A549 (cell line): ENCODE data around the gene BPIFB3. TPM values are rescaled to one million over a fixed set of nuclear protein-coding genes. Genes with fewer than 3 reads are reported as not detected.

Source experiments
- ATAC-seq, 2 experiments: fragments of 200-7000 bp in 1 of 2; fragments of >200 bp in 1 of 2; cut with Nextera tagmentation in 1 of 2; cut with Tn5 transposase in 1 of 2; 3 replicates each; pipeline versions ENCODE4 v1.8.0 to v1.9.1; 2018 to 2020; ENCODE audit warnings: mild to moderate bottlenecking in 1 of 2, moderate library complexity in 1 of 2
- CTCF ChIA-PET: fragments of 300-600 bp; sonication (Branson Sonifier 250); formaldehyde crosslinking; extraction: SDS; loops from one replicate; lab custom pipeline; 2021; ENCODE audit warnings: antibody characterized with exemption, inconsistent platforms; lab: Yijun Ruan, JAX
- POLR2A ChIA-PET: fragments of 350-600 bp; formaldehyde crosslinking; extraction: SDS; loops from one replicate; lab custom pipeline; 2021; ENCODE audit warnings: antibody characterized with exemption, inconsistent platforms; lab: Yijun Ruan, JAX
- DNase-seq, 2 experiments: peaks; one replicate each; pipeline versions ENCODE4 v3.0.0 to v3.0.0-alpha.2; 2011 to 2016; ENCODE audit warnings: low read depth in 1 of 2, low spot score in 1 of 2
- FAIRE-seq: peaks from 2 replicates; lab custom pipeline; 2011; peaks lifted over from hg19 to GRCh38; lab: Jason Lieb, UNC
- H3K27ac ChIP-seq, 2 experiments: fragments of >200 bp; sonication (Bioruptor Twin); formaldehyde crosslinking; 3 replicates each; pipeline ENCODE4 v1.5.1; 2016 to 2017
- H3K4me1 ChIP-seq: fragments of >200 bp; sonication (Bioruptor Twin); formaldehyde crosslinking; 3 replicates; pipeline ENCODE4 v1.6.1; 2016
- H3K4me2 ChIP-seq: fragments of >200 bp; sonication (Bioruptor Twin); formaldehyde crosslinking; 3 replicates; pipeline ENCODE4 v1.6.1; 2016
- H3K4me3 ChIP-seq: fragments of >200 bp; sonication (Bioruptor Twin); formaldehyde crosslinking; 3 replicates; pipeline ENCODE4 v1.5.1; 2016
- H3K9me3 ChIP-seq: fragments of >200 bp; sonication (Bioruptor Twin); formaldehyde crosslinking; 3 replicates; pipeline ENCODE4 v1.6.1; 2016
- ATOH8 ChIP-seq: fragments of 250-450 bp; sonication (Bioruptor Pico); IDR thresholded peaks from 2 replicates; pipeline ENCODE4 v1.5.0; 2020; ENCODE audit warnings: low read depth, mild to moderate bottlenecking, moderate library complexity
- BCL3 ChIP-seq: fragments of >200 bp; sonication (Bioruptor Twin); formaldehyde crosslinking; IDR thresholded peaks from 3 replicates; pipeline ENCODE4 v1.6.1; 2016
- CHD2 ChIP-seq: fragments of 150-350 bp; IDR thresholded peaks from 2 replicates; pipeline ENCODE4 v1.6.1; 2014; ENCODE audit warnings: low read length; ENCODE audit not compliant: partially characterized antibody
- CHD4 ChIP-seq: fragments of 200-600 bp; sonication (generic); IDR thresholded peaks from 2 replicates; pipeline ENCODE4 v1.6.1; 2016; ENCODE audit warnings: antibody characterized with exemption, mild to moderate bottlenecking, borderline replicate concordance
- EHMT2 ChIP-seq: fragments of 200-600 bp; sonication (generic); IDR thresholded peaks from 2 replicates; pipeline ENCODE4 v1.6.1; 2016; ENCODE audit warnings: antibody characterized with exemption, low read depth, mild to moderate bottlenecking, moderate library complexity
- GATA3 ChIP-seq: IDR thresholded peaks from 2 replicates; pipeline ENCODE4 v1.6.1; 2012; ENCODE audit warnings: borderline replicate concordance
- HDAC2 ChIP-seq: fragments of 200-600 bp; sonication (generic); IDR thresholded peaks from 2 replicates; pipeline ENCODE4 v1.6.1; 2016
- HMGXB4 ChIP-seq: fragments of 250-450 bp; sonication (Bioruptor Pico); IDR thresholded peaks from 2 replicates; pipeline ENCODE4 v1.5.0; 2021; ENCODE audit warnings: mild to moderate bottlenecking, moderate library complexity, borderline replicate concordance
- HOXB13 ChIP-seq: fragments of 250-450 bp; sonication (Bioruptor Pico); IDR thresholded peaks from 2 replicates; pipeline ENCODE4 v1.5.0; 2020; ENCODE audit warnings: low read depth, mild to moderate bottlenecking, moderate library complexity
- JUN ChIP-seq, 2 experiments: fragments of >200 bp; sonication (Bioruptor Twin); formaldehyde crosslinking; IDR thresholded peaks; 2 replicates in 1 of 2; 3 replicates in 1 of 2; pipeline ENCODE4 v1.6.1; 2016 to 2017
- JUNB ChIP-seq: fragments of >200 bp; sonication (Bioruptor Twin); formaldehyde crosslinking; IDR thresholded peaks from 2 replicates; pipeline ENCODE4 v1.6.1; 2016
- NFE2L2 ChIP-seq: fragments of 150-350 bp; conservative IDR thresholded peaks from 2 replicates; pipeline ENCODE4 v1.6.1; 2014; ENCODE audit warnings: low read length
- PBX3 ChIP-seq: IDR thresholded peaks from 2 replicates; pipeline ENCODE4 v1.6.1; 2012
- POLR2A ChIP-seq: IDR thresholded peaks from 2 replicates; pipeline ENCODE4 v1.6.1; 2012; ENCODE audit warnings: mild to moderate bottlenecking, low read length
- POLR2AphosphoS2 ChIP-seq: conservative IDR thresholded peaks from 2 replicates; pipeline ENCODE4 v1.6.1; 2012; ENCODE audit warnings: low read length, improper control_type of control experiment, inconsistent platforms
- RCOR1 ChIP-seq: fragments of 150-350 bp; IDR thresholded peaks from 2 replicates; pipeline ENCODE4 v1.6.1; 2014; ENCODE audit warnings: antibody characterized with exemption, low read length, low read depth
- SMC3 ChIP-seq: fragments of >200 bp; sonication (Bioruptor Twin); formaldehyde crosslinking; IDR thresholded peaks from 3 replicates; pipeline ENCODE4 v1.6.1; 2018; ENCODE audit warnings: inconsistent platforms
- TFCP2L1 ChIP-seq: fragments of 250-450 bp; sonication (Bioruptor Pico); IDR thresholded peaks from 2 replicates; pipeline ENCODE4 v1.5.0; 2021; ENCODE audit warnings: mild to moderate bottlenecking
- ZFP36 ChIP-seq: fragments of 450-650 bp; IDR thresholded peaks from 2 replicates; pipeline ENCODE4 v1.6.1; 2014; ENCODE audit warnings: borderline replicate concordance; ENCODE audit not compliant: partially characterized antibody
- ZNF302 ChIP-seq: fragments of 250-450 bp; sonication (Bioruptor Pico); IDR thresholded peaks from 2 replicates; pipeline ENCODE4 v1.9.0; 2021; ENCODE audit warnings: inconsistent platforms, mild to moderate bottlenecking, moderate library complexity
- WGBS: methylation state at CpG from one replicate; pipeline ENCODE4 v1.1.6; 2017; ENCODE audit errors: missing lambda C conversion rate; 5-methylcytosine and 5-hydroxymethylcytosine counted together
- polyA plus RNA-seq, 4 experiments: library from polyadenylated mRNA; depleted of rRNA in 3 of 4; stranded (reverse); fragments of >200 nt; fragmentation: RNase III in 1 of 4; extraction: RNeasy Plus Mini Kit Qiagen cat#74134 plus additional on column Dnase treatment in 1 of 4; gene quantifications; 2 replicates in 3 of 4; 3 replicates in 1 of 4; pipeline ENCODE4 v1.2.3, GENCODE V29; 2011 to 2017

BPIFB3 gene
- polyA plus RNA-seq, 2 of the 4 experiments (the other 2 are of a cell fraction): not detected

- POLR2A ChIA-PET: interaction anchor here (0.6 kb wide), 1 partner anchor 35 kb away, joined by 3 read pairs; no protein-coding TSS in a partner anchor
- ATAC-seq (no peak), FAIRE-seq (no peak), DNase-seq (no peak)
- TF ChIP-seq NFE2L2: no peak
- no peak for TF ChIP-seq ATOH8 (CRISPR knock-in tag)
- TF ChIP-seq TFCP2L1 (CRISPR knock-in tag): no peak
- no peak for TF ChIP-seq POLR2A
- TF ChIP-seq ZFP36: no peak
- TF ChIP-seq CHD2: no peak
- no peak for TF ChIP-seq HMGXB4 (CRISPR knock-in tag)
- TF ChIP-seq JUNB: no peak
- TF ChIP-seq EHMT2: no peak
- TF ChIP-seq RCOR1: no peak
- TF ChIP-seq POLR2AphosphoS2: no peak
- Histone ChIP-seq H3K4me3 (no peak overlapping the region), H3K9me3 (no peaks in the 10 kb centered on the region), H3K27ac (no peak overlapping the region), H3K4me2 (no peak overlapping the region), H3K4me1 (no peaks in the 10 kb centered on the region)
- CTCF ChIA-PET: interaction anchor here (0.8 to 3.3 kb wide), 2 partner anchors 12 to 26 kb away, joined by 4 to 12 read pairs; partner anchors contain the start of gene SUN5
- WGBS: 21% methylated on average over 5 of the region's 7 CpGs
These were observed 37.1 kb upstream of the BPIFB3 start for GRCh38 chr20:33016581-33017109.

- TF ChIP-seq HDAC2 (no peak), PBX3 (no peak), CHD4 (no peak), BCL3 (no peak), POLR2A (no peak), SMC3 (no peak), GATA3 (no peak), JUN (IDR thresholded peaks at IDR 0.05) (no peak), POLR2AphosphoS2 (no peak), HOXB13 (CRISPR knock-in tag) (no peak), ATOH8 (CRISPR knock-in tag) (no peak), ZNF302 (CRISPR knock-in tag) (no peak)
- no peak for FAIRE-seq
- Histone ChIP-seq H3K9me3 (no peaks in the 10 kb centered on the region), H3K27ac (no peak overlapping the region), H3K4me1 (no peaks in the 10 kb centered on the region), H3K4me2 (no peak overlapping the region), H3K4me3 (no peak overlapping the region)
- no peak; a peak in 1 of 6 replicates for ATAC-seq
- WGBS: 60% methylated on average over 7 of the region's 7 CpGs
- no peak for DNase-seq
- POLR2A ChIA-PET: no interaction called here
- CTCF ChIA-PET: interaction anchor here (0.8 kb wide), 1 partner anchor 25 kb away, joined by 4 read pairs; no protein-coding TSS in a partner anchor
These were observed 36.2 kb upstream of the BPIFB3 start for GRCh38 chr20:33017542-33017941.
